Stimulated activated CD8-positive, alpha-beta memory T cell treated with anti-CD3 and anti-CD28 coated beads, Interleukin-15, amount 100 ng/mL, for 48 hours (primary cell): ENCODE results near the gene MILR1.
"Not testable (repeated sequence)": the region's sequence is repeated elsewhere in the genome, so short reads cannot be mapped to it uniquely, and the experiment has no call there.

Source experiments
- DNase-seq, 2 donors: peaks; one replicate each; pipeline ENCODE4 v3.0.0-alpha.2; 2020; ENCODE audit warnings: low read depth in 2 of 2

The MILR1 gene

DNA sequence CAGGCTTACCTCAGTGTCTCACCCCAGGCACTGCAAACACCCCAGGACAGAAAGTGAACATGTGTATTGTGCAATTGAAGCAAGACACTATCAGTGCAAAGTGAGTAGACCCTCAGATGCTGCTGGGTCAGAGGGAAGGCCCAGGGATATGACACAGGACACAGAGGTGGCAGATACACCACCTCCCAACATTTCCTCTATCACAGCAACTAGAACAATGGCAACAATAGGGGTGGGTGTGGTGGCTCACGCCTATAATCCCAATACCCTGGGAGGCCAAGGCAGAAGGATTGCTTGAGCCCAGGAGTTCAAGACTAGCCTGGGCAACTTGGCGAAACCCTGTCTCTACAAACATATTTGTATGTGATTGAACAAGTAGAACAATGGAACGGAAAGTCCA, 22.5 kb downstream of the MILR1 start:
- no peak for DNase-seq

- DNase-seq = no peak
Measured at GRCh38 chr17:64472564-64472963, 23.6 kb downstream of the MILR1 start.

DNA sequence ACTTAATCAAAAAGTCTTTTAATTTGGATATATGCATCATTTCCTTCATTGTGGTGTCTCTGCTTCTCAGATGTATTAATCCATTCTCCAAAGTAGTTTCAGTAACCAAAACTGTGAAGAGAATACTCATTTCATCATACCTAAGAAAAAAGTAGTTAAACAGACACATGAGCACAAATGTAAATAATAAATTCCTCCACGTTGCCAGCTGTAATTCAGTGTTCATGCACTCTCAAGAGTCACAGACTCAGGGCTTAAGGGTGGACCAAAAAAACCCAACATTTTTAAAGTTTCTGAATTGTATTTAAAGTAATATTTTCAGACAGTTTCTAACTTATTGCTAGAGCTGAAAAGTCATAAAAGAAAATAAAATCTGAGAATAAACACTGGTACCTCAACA, 28.9 kb downstream of the MILR1 start:
- no peak for DNase-seq

- no peak for DNase-seq
Measured at GRCh38 chr17:64480951-64481350, 32.0 kb downstream of the MILR1 start.

DNA sequence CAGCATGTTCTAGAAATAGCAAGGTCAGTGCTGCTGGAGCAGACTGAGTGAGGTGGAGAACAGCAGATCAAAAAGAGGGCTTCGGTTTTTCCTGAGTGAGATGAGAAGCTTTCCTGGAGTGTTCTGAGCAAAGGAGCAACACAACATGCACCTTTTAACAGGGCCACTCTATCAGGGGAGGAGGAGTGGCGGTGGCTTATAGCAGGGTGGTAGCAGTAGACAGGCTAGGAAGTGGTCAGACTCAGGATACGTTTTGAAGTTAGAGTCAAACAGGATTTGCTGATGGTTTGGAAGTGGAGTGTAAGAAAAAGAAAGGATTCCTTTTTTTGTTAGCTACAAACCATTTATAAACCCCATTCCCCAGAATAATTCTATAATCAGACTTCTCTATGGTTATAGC, 35.5 kb downstream of the MILR1 start:
- DNase-seq = no peak

- DNase-seq = no peak
Measured at GRCh38 chr17:64488301-64488700, 39.4 kb downstream of the MILR1 start.

GRCh38 chr17:64491034-64491860, 42.3 kb downstream of the MILR1 start:
- peak in 1 of 2 donors; percentile 19 for DNase-seq

GRCh38 chr17:64491994-64492393, 43.1 kb downstream of the MILR1 start:
- DNase-seq = no peak

DNA sequence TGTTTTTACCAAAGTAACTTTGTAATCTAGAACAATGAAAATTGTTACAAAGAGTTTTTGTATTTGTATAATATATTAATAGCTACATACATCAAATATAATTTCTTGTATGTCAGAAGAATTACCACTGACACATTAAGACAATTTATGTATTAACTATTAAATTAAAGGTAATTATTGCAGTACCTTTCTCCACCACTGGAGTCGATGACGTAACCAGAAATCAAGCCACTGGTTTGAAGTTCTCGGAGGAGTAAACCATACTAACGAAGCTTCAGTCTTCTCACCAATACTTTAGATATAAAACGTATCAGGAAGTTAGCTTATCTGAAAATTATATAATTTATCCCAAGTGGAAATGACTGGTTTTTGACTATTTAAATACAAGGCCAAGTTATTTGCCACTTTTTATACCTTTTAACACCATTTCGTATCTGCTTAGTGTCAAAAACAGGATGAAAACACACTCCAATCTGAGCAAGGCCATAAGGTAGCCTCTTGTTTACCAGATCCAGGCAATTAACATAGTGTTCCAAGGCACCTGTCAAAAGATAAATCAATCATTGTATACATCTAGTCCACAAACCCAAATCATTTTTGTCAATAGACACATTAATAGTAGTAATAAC, 43.7 kb downstream of the MILR1 start:
- no peak for DNase-seq

- no peak for DNase-seq
Measured at GRCh38 chr17:64494121-64494520, 45.2 kb downstream of the MILR1 start.

DNA sequence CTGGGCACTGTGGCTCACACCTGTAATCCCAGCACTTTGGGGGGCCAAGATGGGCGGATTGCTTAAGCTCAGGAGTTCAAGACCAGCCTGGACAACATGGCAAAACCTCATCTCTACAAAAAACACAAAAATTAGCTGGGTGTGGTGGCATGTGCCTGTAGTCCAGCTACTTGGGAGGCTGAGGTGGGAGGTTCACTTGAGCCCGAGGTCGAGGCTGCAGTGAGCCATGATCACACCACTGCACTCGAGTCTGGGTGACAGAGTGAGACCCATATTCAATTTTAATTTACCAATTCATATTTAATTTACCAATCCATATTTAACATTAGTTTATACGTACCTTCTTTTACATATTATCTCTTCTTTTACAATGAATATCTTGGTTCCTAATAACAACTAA, 46.4 kb downstream of the MILR1 start:
- not testable (repeated sequence) for DNase-seq

DNA sequence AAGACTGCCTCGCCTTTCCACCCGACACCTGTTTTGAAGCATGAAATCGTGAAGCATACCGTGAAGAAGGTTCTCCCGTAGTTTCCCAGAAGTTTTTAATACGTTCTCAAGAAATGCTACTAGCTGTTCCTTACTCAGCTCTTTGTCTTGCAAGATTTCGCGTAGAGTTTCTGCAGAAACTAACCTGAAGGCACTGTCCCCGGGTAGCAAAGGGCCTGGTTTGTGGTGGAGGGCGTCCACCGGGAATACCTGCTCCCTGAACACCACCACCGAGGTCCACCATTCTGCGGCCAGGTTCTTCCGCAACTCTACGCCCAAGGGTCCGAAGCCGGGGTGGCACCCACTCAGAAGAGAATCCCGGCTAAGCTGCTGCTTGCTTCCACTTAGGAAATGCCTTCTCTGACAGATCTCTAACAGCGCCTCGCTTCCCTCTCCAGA, 47.5 kb downstream of the MILR1 start:
- DNase-seq = no peak

DNA sequence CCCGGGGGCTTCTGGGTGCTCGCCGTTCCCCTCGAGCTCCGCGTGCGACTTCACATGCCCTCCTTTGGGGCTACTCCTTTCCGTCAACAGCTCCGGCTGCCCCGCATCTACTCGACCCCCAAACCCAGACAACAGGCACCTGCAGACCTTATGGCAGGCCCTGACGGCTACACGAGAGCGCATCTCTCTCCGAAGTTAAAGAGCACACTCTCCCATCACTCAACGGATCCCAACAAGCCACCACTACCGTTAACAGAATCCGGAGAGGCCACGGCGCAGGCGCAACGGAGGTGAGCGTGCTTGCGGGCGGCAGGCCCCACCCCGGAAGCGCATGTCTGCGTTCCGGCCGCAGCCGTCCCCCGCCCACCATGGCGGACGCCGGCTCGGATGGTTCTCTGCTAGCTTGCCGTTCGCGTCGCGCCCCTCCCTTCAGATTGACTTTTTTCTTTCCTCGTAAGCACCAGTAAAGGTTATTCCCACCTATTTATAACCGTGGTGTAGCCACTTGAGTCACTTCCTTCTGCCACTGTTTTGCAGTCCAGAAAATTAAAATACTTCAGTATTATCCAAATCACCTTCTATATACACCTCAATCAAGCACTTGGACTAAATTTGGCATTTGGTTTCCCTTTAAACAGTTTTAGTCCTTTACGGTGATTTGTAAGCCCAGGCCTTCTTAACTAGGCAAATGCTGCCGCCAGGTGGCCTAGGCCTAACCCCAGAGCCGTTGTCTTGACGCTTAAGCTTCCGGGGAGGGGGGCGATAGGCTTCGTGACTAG, 48.1 kb downstream of the MILR1 start, which contains the start of gene POLG2:
TSS of gene POLG2 (minus strand) at position 269 of the 779 bp plus-strand sequence. CDS start at position 183, 86 bp downstream.
- peak; percentile 92 to 93 for DNase-seq

DNA sequence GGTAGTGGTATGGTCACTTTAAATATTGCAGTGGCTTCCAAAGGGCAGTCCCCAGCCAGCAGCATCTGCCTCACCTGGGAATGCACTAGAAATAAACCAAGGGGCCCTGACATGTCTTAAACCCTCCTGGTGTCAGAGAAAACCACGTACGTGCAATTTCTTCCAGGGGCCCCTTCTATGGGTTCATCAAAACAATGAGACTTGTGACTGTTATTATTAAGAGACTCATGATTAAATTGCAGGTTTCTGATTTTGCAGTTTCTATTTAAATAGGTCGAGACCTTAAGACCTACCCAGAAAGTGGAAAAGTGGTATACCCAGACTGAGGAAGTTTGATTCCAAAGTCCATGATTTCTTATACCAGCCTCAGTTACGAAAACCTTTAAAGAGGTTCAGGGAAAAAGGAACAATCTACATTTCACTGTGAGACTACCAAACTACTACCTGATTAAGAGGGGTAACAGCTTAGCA, 48.7 kb downstream of the MILR1 start:
- no peak for DNase-seq

GRCh38 chr17:64498308-64499203, 49.6 kb downstream of the MILR1 start:
- no peak for DNase-seq

DNA sequence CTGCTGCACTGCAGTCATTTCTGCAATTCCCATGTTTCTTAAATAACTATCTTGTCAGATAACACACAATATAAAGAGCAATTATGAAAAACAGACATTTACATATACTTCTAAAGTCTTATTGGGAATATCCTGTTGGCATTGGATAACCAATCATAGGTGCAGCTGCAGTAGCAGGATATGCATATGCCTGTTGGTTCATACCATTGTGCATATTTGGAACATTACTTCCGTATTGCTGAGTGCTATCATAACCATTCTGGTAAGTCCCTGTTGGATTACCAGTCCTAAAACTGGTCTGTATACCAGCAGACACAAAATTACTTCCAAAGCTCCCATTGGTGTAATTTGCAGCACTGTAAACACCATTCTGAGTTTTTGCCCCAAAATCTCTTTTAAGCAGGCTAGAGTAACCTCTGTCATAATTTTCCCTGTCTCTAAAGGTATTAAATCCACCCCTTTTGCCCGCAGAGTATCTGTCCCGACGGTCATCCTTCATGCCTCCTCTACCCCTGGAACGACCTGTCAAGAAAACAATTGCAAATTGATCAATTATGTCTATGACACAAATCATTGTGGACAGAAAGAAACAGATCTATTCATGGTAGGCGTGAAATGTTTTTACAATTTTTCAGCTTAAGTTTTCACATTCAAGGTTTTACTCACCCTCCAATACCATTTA, 51.0 kb downstream of the MILR1 start:
- DNase-seq = no peak

DNA sequence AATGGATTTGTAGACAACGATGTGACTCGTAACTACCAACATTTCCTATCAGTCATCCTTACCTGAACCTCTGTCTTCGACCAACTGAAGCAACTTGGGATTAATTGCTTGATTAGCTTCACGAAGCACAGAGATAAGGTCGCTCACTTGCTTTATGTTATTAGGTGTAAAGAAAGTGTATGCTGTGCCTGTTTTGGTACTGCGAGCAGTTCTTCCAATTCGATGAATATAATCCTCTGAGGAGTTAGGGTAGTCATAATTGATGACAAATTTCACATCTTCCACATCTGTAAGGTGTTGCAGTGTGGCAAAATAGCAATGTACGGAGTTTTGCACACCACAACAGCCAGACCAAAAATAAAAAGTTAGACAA, 51.6 kb downstream of the MILR1 start:
- no peak for DNase-seq

GRCh38 chr17:64500862-64501765, 52.2 kb downstream of the MILR1 start:
- no peak for DNase-seq

DNA sequence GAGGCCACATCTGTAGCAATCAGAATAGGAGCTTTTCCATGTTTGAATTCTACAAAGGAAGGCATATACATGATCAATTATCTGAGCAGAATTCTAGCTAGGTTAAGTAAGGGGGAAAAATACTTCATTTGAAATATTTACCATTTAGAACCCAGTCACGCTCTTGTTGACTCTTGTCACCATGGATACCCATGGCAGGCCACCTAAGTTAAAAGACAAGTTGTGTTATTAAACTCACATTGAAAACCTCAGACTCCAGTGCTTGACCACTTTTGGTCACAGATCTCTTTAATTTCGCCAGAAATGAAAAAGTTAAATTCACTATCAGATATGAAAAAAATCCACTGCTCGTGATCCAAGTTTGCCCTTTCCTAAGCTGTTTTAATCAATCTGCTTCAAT, 53.1 kb downstream of the MILR1 start:
- no peak for DNase-seq

GRCh38 chr17:64502809-64503208, 53.9 kb downstream of the MILR1 start:
- no peak for DNase-seq
